GM23338 (cell line): ENCODE data around the gene SPX. TPM values are rescaled to one million over a fixed set of nuclear protein-coding genes. Genes with fewer than 3 reads are reported as not detected.

Source experiments
- ATAC-seq: fragments of 200-7000 bp; cut with Tn5 transposase; 3 replicates; pipeline ENCODE4 v1.9.1; 2020
- DNase-seq: peaks from one replicate; pipeline ENCODE4 v3.0.0-alpha.2; 2015; ENCODE audit warnings: low spot score
- H2AFZ ChIP-seq: fragments of 200-600 bp; sonication (generic); 2 replicates; pipeline ENCODE4 v1.8.0; 2016; ENCODE audit warnings: antibody characterized with exemption, mild to moderate bottlenecking, moderate library complexity
- H3F3A ChIP-seq: fragments of 200-600 bp; sonication (generic); replicated peaks from 2 replicates; pipeline ENCODE4 v1.8.0; 2017; ENCODE audit warnings: antibody characterized with exemption, mixed run types, low read depth
- H3K27ac ChIP-seq: fragments of 200-600 bp; sonication (generic); 2 replicates; pipeline ENCODE4 v1.6.1; 2016; ENCODE audit warnings: low read depth
- H3K27me3 ChIP-seq: fragments of 200-600 bp; sonication (generic); 2 replicates; pipeline ENCODE4 v1.8.0; 2016; ENCODE audit warnings: mild to moderate bottlenecking, mixed run types, moderate library complexity; ENCODE audit not compliant: insufficient read depth
- H3K36me3 ChIP-seq: fragments of 200-600 bp; sonication (generic); 2 replicates; pipeline ENCODE4 v1.8.0; 2016; ENCODE audit warnings: mild to moderate bottlenecking; ENCODE audit not compliant: insufficient read depth
- H3K4me1 ChIP-seq: fragments of 200-600 bp; sonication (generic); 2 replicates; pipeline ENCODE4 v1.8.0; 2016; ENCODE audit warnings: mild to moderate bottlenecking, moderate library complexity; ENCODE audit not compliant: insufficient read depth
- H3K4me2 ChIP-seq: fragments of 200-600 bp; sonication (generic); 2 replicates; pipeline ENCODE4 v1.7.1; 2017; ENCODE audit warnings: mixed run types
- H3K4me3 ChIP-seq: fragments of 200-600 bp; sonication (generic); 2 replicates; pipeline ENCODE4 v1.6.1; 2016; ENCODE audit warnings: mixed run types
- H3K79me2 ChIP-seq: fragments of 200-600 bp; sonication (generic); replicated peaks from 2 replicates; pipeline ENCODE4 v1.8.0; 2017; ENCODE audit warnings: mild to moderate bottlenecking; ENCODE audit not compliant: insufficient read depth
- H3K9me2 ChIP-seq: fragments of 200-600 bp; sonication (generic); 2 replicates; pipeline ENCODE4 v1.8.0; 2017; ENCODE audit not compliant: insufficient read depth
- H4K20me1 ChIP-seq: fragments of 200-600 bp; sonication (generic); replicated peaks from 2 replicates; pipeline ENCODE4 v1.8.0; 2017; ENCODE audit warnings: mild to moderate bottlenecking; ENCODE audit not compliant: insufficient read depth
- H3K27ac Mint-ChIP-seq: 2 replicates; pipeline ENCODE4 v1.8.0; 2020; ENCODE audit warnings: inconsistent platforms, mild to moderate bottlenecking, moderate library complexity, mixed read lengths
- H3K27me3 Mint-ChIP-seq: 3 replicates; pipeline ENCODE4 v1.8.0; 2022; ENCODE audit warnings: low read depth, mild to moderate bottlenecking, moderate library complexity, mixed read lengths, inconsistent platforms; ENCODE audit not compliant: insufficient read depth, poor library complexity
- H3K36me3 Mint-ChIP-seq: 3 replicates; pipeline ENCODE4 v1.8.0; 2021; ENCODE audit warnings: low read depth, mild to moderate bottlenecking, inconsistent platforms, moderate library complexity, mixed read lengths
- H3K4me1 Mint-ChIP-seq: 3 replicates; pipeline ENCODE4 v1.8.0; 2020; ENCODE audit warnings: mild to moderate bottlenecking, inconsistent platforms, mixed read lengths
- H3K4me3 Mint-ChIP-seq: 3 replicates; pipeline ENCODE4 v1.8.0; 2021; ENCODE audit warnings: moderate library complexity, mild to moderate bottlenecking, inconsistent platforms, mixed read lengths
- H3K9me3 Mint-ChIP-seq: 3 replicates; pipeline ENCODE4 v1.8.0; 2020; ENCODE audit warnings: moderate library complexity, mild to moderate bottlenecking, inconsistent platforms, mixed read lengths
- CREB1 ChIP-seq: fragments of 250-450 bp; sonication (Bioruptor Pico); IDR thresholded peaks from 2 replicates; pipeline ENCODE4 v1.5.0; 2020; ENCODE audit warnings: low read depth, mild to moderate bottlenecking, moderate library complexity
- EZH2 ChIP-seq: fragments of 200-600 bp; sonication (generic); IDR thresholded peaks from one replicate; pipeline ENCODE4 v1.8.0; 2017; ENCODE audit warnings: antibody characterized with exemption, mild to moderate bottlenecking, low read depth; ENCODE audit not compliant: unreplicated experiment
- EZH2phosphoT487 ChIP-seq: fragments of 200-600 bp; sonication (generic); IDR thresholded peaks from one replicate; pipeline ENCODE4 v1.8.1; 2018; ENCODE audit warnings: antibody characterized with exemption; ENCODE audit not compliant: unreplicated experiment
- JUNB ChIP-seq: IDR thresholded peaks from one replicate; pipeline ENCODE4 v1.6.1; 2016; ENCODE audit warnings: antibody characterized with exemption; ENCODE audit not compliant: unreplicated experiment
- NANOG ChIP-seq: IDR thresholded peaks from 2 replicates; pipeline ENCODE4 v1.6.1; 2016; ENCODE audit warnings: antibody characterized with exemption, borderline replicate concordance
- POLR2AphosphoS5 ChIP-seq: IDR thresholded peaks from 2 replicates; pipeline ENCODE4 v1.6.1; 2016; ENCODE audit warnings: antibody characterized with exemption, low read depth
- STAT1 ChIP-seq: IDR thresholded peaks from one replicate; pipeline ENCODE4 v1.6.1; 2016; ENCODE audit warnings: antibody characterized with exemption; ENCODE audit not compliant: unreplicated experiment
- ZNF114 ChIP-seq: fragments of 250-450 bp; sonication (Bioruptor Pico); IDR thresholded peaks from 2 replicates; pipeline ENCODE4 v1.5.0; 2020; ENCODE audit warnings: mild to moderate bottlenecking, moderate library complexity
- ZNF331 ChIP-seq: fragments of 250-450 bp; sonication (Bioruptor Pico); IDR thresholded peaks from 2 replicates; pipeline ENCODE4 v1.5.0; 2020; ENCODE audit warnings: low read depth, mild to moderate bottlenecking, moderate library complexity
- polyA plus RNA-seq: library from polyadenylated mRNA; unstranded; fragments of >200 nt; fragmentation: Nextera tagmentation; extraction: Ambion mirVana; gene quantifications from 2 replicates; pipeline ENCODE4 v1.2.1, GENCODE V29; 2016
- total RNA-seq: library from RNA; depleted of rRNA; stranded (reverse); fragments of >200 nt; shearing (Covaris generic); gene quantifications from 2 replicates; pipeline ENCODE4 v1.2.3, GENCODE V29; 2014
- TF ChIP-seq, protein P1 (sequence below): IDR thresholded peaks from 2 replicates; pipeline ENCODE4 v1.6.1; 2016; ENCODE audit warnings: antibody characterized with exemption
- TF ChIP-seq, protein P2 (sequence below): IDR thresholded peaks from one replicate; pipeline ENCODE4 v1.6.1; 2018; ENCODE audit warnings: antibody characterized with exemption; ENCODE audit not compliant: unreplicated experiment
- TF ChIP-seq, protein P3 (sequence below), 2 experiments: fragments of 200-600 bp in 1 of 2; sonication (generic) in 1 of 2; conservative IDR thresholded peaks; 2 replicates each; pipeline versions ENCODE4 v1.5.1 to v1.6.1; 2016 to 2017; ENCODE audit warnings: antibody characterized with exemption in 2 of 2, low read depth in 2 of 2, mild to moderate bottlenecking in 2 of 2, moderate library complexity in 1 of 2
- TF ChIP-seq, protein P4 (sequence below): fragments of 250-450 bp; sonication (Bioruptor Pico); IDR thresholded peaks from 2 replicates; pipeline ENCODE4 v1.5.0; 2020; ENCODE audit warnings: mild to moderate bottlenecking, moderate library complexity

SPX gene
- total and polyA plus RNA-seq, 2 experiments from 2014 or later, result 1.3 TPM

DNA sequence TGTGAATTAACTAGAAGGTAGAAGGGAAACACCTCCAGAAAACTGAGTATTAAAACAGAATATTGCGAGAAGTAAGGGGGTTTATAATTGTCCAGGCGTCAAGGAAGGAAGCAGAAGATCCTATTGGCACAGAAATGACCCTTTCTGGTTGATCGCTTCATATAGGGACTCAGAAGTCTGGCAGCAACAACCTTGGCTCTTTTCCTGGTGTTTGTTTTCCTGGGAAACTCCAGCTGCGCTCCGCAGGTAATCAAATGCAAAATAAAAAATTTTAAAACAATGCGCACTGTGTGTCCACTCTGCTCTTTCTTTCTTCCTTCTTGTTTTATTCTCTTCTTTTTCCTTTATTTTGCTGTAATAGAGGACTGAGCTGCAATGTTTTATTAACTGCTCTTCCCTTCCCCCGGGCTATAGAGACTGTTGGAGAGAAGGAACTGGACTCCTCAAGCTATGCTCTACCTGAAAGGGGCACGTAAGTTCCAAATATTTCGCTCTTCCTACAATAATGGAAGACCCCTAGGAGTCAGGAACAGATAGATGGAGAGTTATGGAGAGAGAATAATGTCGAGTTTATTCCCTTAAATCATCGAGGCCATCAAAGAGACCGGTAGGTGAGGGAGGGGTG, 737 bp downstream of the SPX start:
- no peak overlapping the region for H3K27ac Mint-ChIP-seq
- H3K9me3 Mint-ChIP-seq, result peaks cover 3% of the 10 kb centered on the region; the same call in 1 of the 3 replicates
- peaks cover 17% of the 10 kb centered on the region for H3K27me3 Mint-ChIP-seq
- H3K36me3 Mint-ChIP-seq, result no peaks in the 10 kb centered on the region
- H3K27me3 ChIP-seq, result peaks cover 62% of the 10 kb centered on the region
- no peaks in the 10 kb centered on the region for H3F3A ChIP-seq
- peak overlapping the region; percentile 80 for H3K4me3 ChIP-seq
- H3K4me1 ChIP-seq, result peaks cover 5% of the 10 kb centered on the region
- H2AFZ ChIP-seq, result peak overlapping the region; percentile 87
- peak overlapping the region; percentile 75 for H3K4me3 Mint-ChIP-seq
- no peak overlapping the region for H3K27ac ChIP-seq
- no peaks in the 10 kb centered on the region for H4K20me1 ChIP-seq
- H3K9me2 ChIP-seq, result no peaks in the 10 kb centered on the region
- TF ChIP-seq, protein P1, sequence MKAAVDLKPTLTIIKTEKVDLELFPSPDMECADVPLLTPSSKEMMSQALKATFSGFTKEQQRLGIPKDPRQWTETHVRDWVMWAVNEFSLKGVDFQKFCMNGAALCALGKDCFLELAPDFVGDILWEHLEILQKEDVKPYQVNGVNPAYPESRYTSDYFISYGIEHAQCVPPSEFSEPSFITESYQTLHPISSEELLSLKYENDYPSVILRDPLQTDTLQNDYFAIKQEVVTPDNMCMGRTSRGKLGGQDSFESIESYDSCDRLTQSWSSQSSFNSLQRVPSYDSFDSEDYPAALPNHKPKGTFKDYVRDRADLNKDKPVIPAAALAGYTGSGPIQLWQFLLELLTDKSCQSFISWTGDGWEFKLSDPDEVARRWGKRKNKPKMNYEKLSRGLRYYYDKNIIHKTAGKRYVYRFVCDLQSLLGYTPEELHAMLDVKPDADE, result no peak
- no peak for TF ChIP-seq POLR2AphosphoS5
- no peak for TF ChIP-seq NANOG
- TF ChIP-seq, protein P2, sequence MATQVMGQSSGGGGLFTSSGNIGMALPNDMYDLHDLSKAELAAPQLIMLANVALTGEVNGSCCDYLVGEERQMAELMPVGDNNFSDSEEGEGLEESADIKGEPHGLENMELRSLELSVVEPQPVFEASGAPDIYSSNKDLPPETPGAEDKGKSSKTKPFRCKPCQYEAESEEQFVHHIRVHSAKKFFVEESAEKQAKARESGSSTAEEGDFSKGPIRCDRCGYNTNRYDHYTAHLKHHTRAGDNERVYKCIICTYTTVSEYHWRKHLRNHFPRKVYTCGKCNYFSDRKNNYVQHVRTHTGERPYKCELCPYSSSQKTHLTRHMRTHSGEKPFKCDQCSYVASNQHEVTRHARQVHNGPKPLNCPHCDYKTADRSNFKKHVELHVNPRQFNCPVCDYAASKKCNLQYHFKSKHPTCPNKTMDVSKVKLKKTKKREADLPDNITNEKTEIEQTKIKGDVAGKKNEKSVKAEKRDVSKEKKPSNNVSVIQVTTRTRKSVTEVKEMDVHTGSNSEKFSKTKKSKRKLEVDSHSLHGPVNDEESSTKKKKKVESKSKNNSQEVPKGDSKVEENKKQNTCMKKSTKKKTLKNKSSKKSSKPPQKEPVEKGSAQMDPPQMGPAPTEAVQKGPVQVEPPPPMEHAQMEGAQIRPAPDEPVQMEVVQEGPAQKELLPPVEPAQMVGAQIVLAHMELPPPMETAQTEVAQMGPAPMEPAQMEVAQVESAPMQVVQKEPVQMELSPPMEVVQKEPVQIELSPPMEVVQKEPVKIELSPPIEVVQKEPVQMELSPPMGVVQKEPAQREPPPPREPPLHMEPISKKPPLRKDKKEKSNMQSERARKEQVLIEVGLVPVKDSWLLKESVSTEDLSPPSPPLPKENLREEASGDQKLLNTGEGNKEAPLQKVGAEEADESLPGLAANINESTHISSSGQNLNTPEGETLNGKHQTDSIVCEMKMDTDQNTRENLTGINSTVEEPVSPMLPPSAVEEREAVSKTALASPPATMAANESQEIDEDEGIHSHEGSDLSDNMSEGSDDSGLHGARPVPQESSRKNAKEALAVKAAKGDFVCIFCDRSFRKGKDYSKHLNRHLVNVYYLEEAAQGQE, result no peak
- TF ChIP-seq ZNF331, result no peak
- no peak for TF ChIP-seq STAT1
- TF ChIP-seq, protein P3, sequence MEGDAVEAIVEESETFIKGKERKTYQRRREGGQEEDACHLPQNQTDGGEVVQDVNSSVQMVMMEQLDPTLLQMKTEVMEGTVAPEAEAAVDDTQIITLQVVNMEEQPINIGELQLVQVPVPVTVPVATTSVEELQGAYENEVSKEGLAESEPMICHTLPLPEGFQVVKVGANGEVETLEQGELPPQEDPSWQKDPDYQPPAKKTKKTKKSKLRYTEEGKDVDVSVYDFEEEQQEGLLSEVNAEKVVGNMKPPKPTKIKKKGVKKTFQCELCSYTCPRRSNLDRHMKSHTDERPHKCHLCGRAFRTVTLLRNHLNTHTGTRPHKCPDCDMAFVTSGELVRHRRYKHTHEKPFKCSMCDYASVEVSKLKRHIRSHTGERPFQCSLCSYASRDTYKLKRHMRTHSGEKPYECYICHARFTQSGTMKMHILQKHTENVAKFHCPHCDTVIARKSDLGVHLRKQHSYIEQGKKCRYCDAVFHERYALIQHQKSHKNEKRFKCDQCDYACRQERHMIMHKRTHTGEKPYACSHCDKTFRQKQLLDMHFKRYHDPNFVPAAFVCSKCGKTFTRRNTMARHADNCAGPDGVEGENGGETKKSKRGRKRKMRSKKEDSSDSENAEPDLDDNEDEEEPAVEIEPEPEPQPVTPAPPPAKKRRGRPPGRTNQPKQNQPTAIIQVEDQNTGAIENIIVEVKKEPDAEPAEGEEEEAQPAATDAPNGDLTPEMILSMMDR (conservative IDR thresholded peaks at IDR 0.05; ENCODE audit: low read depth in 2 of 2), result no peak
- TF ChIP-seq, protein P4, sequence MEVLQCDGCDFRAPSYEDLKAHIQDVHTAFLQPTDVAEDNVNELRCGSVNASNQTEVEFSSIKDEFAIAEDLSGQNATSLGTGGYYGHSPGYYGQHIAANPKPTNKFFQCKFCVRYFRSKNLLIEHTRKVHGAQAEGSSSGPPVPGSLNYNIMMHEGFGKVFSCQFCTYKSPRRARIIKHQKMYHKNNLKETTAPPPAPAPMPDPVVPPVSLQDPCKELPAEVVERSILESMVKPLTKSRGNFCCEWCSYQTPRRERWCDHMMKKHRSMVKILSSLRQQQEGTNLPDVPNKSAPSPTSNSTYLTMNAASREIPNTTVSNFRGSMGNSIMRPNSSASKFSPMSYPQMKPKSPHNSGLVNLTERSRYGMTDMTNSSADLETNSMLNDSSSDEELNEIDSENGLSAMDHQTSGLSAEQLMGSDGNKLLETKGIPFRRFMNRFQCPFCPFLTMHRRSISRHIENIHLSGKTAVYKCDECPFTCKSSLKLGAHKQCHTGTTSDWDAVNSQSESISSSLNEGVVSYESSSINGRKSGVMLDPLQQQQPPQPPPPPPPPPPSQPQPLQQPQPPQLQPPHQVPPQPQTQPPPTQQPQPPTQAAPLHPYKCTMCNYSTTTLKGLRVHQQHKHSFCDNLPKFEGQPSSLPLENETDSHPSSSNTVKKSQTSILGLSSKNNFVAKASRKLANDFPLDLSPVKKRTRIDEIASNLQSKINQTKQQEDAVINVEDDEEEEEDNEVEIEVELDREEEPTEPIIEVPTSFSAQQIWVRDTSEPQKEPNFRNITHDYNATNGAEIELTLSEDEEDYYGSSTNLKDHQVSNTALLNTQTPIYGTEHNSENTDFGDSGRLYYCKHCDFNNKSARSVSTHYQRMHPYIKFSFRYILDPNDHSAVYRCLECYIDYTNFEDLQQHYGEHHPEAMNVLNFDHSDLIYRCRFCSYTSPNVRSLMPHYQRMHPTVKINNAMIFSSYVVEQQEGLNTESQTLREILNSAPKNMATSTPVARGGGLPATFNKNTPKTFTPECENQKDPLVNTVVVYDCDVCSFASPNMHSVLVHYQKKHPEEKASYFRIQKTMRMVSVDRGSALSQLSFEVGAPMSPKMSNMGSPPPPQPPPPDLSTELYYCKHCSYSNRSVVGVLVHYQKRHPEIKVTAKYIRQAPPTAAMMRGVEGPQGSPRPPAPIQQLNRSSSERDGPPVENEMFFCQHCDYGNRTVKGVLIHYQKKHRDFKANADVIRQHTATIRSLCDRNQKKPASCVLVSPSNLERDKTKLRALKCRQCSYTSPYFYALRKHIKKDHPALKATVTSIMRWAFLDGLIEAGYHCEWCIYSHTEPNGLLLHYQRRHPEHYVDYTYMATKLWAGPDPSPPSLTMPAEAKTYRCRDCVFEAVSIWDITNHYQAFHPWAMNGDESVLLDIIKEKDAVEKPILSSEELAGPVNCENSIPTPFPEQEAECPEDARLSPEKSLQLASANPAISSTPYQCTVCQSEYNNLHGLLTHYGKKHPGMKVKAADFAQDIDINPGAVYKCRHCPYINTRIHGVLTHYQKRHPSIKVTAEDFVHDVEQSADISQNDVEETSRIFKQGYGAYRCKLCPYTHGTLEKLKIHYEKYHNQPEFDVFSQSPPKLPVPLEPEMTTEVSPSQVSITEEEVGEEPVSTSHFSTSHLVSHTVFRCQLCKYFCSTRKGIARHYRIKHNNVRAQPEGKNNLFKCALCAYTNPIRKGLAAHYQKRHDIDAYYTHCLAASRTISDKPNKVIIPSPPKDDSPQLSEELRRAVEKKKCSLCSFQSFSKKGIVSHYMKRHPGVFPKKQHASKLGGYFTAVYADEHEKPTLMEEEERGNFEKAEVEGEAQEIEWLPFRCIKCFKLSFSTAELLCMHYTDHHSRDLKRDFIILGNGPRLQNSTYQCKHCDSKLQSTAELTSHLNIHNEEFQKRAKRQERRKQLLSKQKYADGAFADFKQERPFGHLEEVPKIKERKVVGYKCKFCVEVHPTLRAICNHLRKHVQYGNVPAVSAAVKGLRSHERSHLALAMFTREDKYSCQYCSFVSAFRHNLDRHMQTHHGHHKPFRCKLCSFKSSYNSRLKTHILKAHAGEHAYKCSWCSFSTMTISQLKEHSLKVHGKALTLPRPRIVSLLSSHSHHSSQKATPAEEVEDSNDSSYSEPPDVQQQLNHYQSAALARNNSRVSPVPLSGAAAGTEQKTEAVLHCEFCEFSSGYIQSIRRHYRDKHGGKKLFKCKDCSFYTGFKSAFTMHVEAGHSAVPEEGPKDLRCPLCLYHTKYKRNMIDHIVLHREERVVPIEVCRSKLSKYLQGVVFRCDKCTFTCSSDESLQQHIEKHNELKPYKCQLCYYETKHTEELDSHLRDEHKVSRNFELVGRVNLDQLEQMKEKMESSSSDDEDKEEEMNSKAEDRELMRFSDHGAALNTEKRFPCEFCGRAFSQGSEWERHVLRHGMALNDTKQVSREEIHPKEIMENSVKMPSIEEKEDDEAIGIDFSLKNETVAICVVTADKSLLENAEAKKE (CRISPR knock-in tag), result no peak
- TF ChIP-seq EZH2phosphoT487, result no peak
- no peak for TF ChIP-seq JUNB
- no peak for TF ChIP-seq ZNF114
- TF ChIP-seq CREB1 (CRISPR knock-in tag), result no peak
- no peak for TF ChIP-seq EZH2
- ATAC-seq (peak; percentile 9), DNase-seq (peak; percentile 12)
- peaks cover 12% of the 10 kb centered on the region; the same call in 2 of the 3 replicates for H3K4me1 Mint-ChIP-seq
- no peaks in the 10 kb centered on the region for H3K36me3 ChIP-seq
- no peaks in the 10 kb centered on the region for H3K79me2 ChIP-seq
- H3K4me2 ChIP-seq, result peak overlapping the region; percentile 83
